NCI-H82 (cell line): ENCODE results near the gene PORCN.
"Not testable (repeated sequence)": the region's sequence is repeated elsewhere in the genome, so short reads cannot be mapped to it uniquely, and the experiment has no call there.

Experiments used
- DNase-seq: peaks from one replicate; lab custom pipeline; 2025; lab: John Stamatoyannopoulos, UW

The PORCN gene

GRCh38 chrX:48512371-48512935 lies 3.7 kb downstream of the PORCN start:
- no peak for DNase-seq

- DNase-seq = no peak
Observed at GRCh38 chrX:48513670-48514069, 4.9 kb downstream of the PORCN start.

GRCh38 chrX:48514126-48514806 lies 5.5 kb downstream of the PORCN start:
- no peak for DNase-seq

- no peak for DNase-seq
Observed at GRCh38 chrX:48514868-48515460, 6.2 kb downstream of the PORCN start.

GRCh38 chrX:48515842-48516241 lies 7.0 kb downstream of the PORCN start:
- no peak for DNase-seq

GRCh38 chrX:48516285-48516684 lies 7.5 kb downstream of the PORCN start:
- no peak for DNase-seq

GRCh38 chrX:48516987-48517386 lies 8.2 kb downstream of the PORCN start:
- no peak for DNase-seq

- DNase-seq = not testable (repeated sequence)
Observed at GRCh38 chrX:48519481-48519880, 10.7 kb downstream of the PORCN start.

GRCh38 chrX:48520455-48520854 lies 11.7 kb downstream of the PORCN start:
- DNase-seq = no peak

GRCh38 chrX:48520976-48521352 lies 12.2 kb downstream of the PORCN start:
- DNase-seq = peak; percentile 81

GRCh38 chrX:48521353-48522243 lies 12.8 kb downstream of the PORCN start, which contains the start of gene EBP:
Gene EBP, plus strand, starts transcription at chrX:48521808. Its CDS starts 1,964 bp downstream, at chrX:48523772.
- DNase-seq = peak; percentile 99

GRCh38 chrX:48522291-48522690 lies 13.5 kb downstream of the PORCN start:
- DNase-seq = no peak

GRCh38 chrX:48523682-48524081 lies 14.9 kb downstream of the PORCN start:
- no peak for DNase-seq

GRCh38 chrX:48525853-48526252 lies 17.1 kb downstream of the PORCN start:
- not testable (repeated sequence) for DNase-seq

GRCh38 chrX:48530736-48531135 lies 21.9 kb downstream of the PORCN start:
- no peak for DNase-seq

- DNase-seq = peak; percentile 6
Observed at GRCh38 chrX:48531358-48531959, 22.7 kb downstream of the PORCN start.

- DNase-seq = peak; percentile 72
Observed at GRCh38 chrX:48532161-48532560, 23.4 kb downstream of the PORCN start.

- DNase-seq = peak; percentile 6
Observed at GRCh38 chrX:48533165-48533564, 24.4 kb downstream of the PORCN start.

GRCh38 chrX:48538641-48539344 lies 30.0 kb downstream of the PORCN start:
- no peak for DNase-seq

- peak; percentile 99 for DNase-seq
Observed at GRCh38 chrX:48539345-48540027, 30.7 kb downstream of the PORCN start, which contains the start of gene TBC1D25. Gene TBC1D25, plus strand, starts transcription at chrX:48539714. Its CDS starts 84 bp downstream, at chrX:48539798.

- peak; percentile 87 for DNase-seq
Observed at GRCh38 chrX:48540028-48540375, 31.2 kb downstream of the PORCN start.
